ENCODE data around the gene CDKN2B-AS1.
A peak's percentile ranks its signal among the peaks of the same experiment; 100 is the strongest.

Gene CDKN2B-AS1

DNA sequence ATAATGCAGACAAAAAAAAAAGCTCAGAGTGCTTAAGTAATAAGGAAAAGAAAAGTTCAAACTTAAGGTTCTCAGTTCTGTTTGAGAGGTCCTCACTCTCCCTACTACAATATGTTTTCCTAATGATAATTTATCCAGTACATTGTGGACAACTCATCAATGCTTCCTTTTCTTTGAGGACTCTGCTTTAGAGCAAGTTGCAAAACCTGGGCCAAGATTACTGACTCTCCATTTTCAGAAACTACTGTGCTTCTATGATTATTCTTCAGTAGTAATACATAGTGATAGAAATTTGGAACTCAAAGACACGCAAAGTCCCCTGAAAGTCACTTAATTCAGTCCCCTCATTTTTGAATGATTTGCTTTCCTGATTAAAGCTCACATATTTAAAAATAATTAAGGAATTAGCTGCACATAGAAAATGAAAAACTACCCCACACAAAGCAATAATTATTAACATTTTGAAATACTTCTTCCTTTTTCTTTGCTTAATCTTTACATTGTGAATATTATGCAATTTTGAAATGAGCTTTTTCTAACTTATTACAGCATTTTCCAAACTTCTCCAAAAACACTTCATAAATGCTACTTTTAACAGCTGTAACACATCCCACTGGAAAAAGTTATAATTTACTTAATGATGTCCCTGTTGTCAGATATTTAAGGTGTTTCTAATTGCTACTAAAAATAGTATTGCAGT lies 11.6 kb upstream of the CDKN2B-AS1 start:
- DNase-seq (ENCODE audit: low spot score), result no peak

DNA sequence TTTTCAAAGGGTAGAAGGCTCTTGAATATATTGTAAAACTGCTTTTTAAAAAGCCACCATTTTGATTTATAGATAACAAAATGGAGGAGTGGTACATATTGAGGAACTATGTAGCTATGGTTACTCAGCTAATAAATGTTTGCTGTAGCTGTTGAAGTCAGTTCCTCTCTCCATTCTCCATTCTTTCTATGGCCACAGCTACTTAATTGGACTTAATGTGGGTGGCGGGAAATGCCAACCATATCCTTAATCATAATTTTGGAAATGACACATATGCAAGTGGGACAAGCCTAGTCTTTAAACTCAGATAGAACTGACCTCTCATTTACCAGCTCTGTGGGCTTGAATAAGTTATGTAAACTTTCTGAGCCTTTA lies 11.0 kb upstream of the CDKN2B-AS1 start:
- no peak for DNase-seq (ENCODE audit: low spot score)

DNA sequence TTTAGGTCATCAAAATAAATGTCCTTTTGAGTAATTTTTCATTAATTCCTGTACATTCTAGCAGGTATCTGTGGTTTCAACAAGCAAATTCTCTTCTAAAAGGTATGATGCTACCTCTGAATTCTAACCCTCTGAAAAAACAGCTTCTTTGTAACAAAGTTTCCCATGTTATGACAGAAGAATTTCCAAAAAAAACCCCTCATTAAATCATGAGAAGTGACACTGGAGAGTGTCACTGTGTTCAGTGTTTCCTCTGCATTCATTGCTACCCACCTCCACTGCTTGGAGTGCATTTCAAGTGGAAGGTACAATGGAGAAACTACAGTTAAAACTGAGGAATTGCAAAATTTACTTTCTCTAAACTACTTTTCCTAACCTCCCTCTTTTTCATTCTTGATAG lies 10.5 kb upstream of the CDKN2B-AS1 start:
- DNase-seq (ENCODE audit: low spot score), result no peak

DNA sequence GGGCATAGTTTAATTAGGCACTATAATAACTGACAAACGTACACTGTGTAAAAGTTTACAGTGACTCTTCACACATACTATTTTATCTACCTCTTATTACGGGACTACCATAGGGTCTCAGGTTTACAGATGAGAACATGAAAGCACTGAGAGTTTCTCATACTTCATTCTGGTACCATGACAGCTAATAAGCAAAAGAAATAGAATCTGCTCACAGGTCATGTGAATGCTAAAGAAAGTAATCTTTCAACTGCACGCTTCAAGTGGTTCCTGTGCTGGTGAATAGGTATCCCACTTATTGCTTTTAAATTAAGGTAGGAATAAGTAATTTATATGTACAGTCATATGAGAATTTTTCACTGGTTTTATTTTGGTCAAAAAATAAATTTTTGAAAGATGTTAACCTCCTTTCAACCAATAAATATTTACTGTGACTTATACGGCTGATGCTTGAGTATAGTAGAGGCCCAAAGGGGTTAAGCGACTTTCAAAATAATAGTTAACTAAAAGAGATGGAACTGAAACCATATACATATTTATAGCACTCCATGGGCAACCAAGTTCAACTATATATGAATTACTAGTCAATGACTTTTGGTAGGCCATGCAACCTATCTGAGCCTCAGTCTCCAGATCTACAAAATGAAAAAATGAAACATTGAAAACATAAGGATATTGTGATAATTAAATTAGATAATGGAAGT lies 8.5 kb upstream of the CDKN2B-AS1 start:
- no peak for DNase-seq (ENCODE audit: low spot score)

DNA sequence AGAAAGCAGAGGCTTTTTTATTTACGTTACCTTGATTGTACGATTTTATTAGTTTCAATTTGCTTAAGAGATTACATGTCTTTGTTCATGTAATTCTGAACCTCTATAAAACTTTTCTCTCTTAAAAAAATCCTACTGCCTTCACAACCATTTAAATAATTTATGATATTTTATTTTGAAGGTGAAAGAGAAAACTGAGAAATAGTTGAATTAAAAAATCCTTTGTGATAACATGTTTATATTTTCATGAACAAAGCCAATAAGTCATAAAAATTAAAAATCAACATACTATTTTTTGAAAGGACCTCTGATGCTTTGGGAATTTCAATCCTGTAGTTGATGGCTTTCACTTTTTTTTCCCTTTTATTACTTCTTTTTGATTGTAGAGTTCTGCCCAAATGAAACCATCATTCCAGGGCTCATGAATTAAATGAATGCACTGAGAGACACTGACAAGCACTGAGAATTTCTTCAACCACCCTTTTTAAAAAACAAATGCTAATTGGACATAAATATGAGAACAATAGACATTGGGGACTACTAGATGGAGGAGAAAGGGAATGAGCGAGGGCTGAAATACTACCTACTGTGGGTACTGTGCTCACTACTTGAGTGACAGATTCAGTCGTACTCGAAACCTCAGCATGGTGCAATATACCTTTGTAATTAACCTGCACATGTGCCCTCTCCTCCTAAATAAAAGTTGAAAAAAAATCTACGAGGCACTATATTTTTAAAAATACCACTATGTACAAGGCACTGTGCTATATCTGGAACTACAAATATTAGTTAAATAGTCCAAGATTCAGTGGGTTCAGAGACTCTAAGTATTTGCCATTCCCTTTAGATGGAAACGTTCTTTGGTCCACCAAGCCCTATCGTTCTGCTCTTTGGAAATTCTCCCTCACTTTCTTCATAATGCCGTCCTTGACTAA lies 6.3 kb upstream of the CDKN2B-AS1 start:
- no peak for DNase-seq (ENCODE audit: low spot score)

DNA sequence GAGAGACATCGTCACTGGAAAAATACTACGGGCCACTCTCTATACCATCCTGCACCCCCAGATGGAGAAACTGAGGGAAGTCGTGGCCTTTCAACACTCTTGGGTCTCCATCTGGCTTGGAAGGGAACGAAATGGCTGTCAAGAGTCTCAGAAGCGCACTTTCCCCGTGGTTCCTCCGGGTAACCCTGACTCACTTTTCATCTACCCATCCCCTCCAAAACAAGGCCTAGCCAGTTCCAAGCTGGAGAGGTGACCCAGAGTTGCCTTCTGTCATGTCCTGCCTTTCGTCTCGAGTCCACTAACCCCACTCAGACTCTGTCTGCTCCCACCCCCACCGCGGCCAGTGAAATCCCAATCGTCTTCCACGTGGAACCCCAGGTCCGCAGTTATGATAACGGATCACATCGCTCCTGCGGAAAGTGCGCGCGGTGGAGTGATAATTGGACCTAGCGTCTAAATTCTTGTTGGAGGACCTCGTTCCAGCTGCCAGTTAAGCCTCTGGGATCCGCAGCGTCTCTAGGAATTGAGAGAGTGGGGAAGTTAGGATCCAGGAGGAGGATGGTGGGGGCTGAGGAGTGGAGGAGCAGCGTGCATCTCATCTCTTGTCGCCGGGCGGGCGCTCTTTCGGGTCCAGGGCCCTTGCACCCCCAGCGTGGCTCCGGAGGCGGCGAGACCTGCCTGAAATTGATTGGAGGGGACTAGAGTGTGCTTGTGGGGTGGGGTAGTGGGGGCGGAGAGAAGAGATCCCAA lies 5.0 kb upstream of the CDKN2B-AS1 start:
- DNase-seq (ENCODE audit: low spot score), result no peak

DNA sequence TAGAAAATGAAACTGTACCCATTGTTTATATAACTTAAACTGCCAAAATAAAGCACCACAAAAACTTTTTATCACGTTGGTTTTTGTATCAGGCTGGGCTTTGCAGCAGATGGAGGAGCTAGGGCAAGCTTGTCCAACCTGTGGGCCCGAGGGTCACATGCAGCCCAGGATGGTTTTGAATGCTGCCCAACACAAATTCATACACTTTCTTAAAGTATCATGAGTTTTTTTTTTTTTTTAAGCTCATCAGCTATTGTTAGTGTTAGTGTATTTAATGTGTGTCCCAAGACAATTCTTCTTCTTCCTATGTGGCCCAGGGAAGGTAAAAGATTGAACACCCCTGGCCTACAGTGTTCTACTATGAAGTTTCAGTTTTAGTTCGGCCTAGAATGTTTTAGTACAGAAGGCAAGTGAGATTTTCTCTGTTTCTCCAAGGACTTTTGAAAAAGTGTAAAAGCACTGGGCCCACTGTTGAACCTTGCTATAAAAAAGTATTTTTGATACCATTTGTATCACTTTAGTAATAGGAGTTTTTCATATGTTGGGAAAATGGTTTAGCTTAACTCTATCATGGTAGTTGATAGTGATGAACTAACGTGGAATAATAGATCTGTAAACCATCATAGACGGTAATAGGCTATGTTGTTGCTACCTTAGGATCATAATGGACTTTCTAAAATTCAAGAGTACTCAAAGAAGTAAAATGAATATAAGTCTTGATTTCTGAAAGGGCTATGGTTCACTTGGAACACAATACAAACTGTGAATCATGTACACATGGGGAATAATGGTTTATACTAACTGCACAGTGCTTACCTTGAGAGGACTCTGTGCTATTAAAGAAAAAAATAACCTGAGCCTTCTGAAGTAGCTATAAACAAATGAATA lies 3.3 kb upstream of the CDKN2B-AS1 start:
- DNase-seq (ENCODE audit: low spot score), result no peak

DNA sequence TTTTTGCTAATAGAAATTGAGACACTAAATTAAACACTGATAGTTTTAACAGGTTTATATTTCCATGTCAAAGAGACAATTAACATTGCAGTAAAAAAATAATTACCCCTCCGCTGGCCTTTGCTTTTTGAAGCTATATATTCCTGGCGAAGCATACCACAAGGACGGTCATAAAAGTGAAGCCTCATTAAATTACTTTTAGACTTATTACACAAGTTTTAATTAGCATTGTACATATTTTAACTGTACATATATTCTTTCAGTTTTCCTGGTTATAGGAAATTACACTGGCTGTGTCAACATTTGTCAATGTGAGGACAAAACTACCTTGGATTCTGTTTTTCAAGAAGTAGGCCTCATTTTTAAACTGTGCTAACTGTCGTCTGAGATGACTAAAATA lies 1.6 kb upstream of the CDKN2B-AS1 start:
- DNase-seq (ENCODE audit: low spot score), result no peak

DNA sequence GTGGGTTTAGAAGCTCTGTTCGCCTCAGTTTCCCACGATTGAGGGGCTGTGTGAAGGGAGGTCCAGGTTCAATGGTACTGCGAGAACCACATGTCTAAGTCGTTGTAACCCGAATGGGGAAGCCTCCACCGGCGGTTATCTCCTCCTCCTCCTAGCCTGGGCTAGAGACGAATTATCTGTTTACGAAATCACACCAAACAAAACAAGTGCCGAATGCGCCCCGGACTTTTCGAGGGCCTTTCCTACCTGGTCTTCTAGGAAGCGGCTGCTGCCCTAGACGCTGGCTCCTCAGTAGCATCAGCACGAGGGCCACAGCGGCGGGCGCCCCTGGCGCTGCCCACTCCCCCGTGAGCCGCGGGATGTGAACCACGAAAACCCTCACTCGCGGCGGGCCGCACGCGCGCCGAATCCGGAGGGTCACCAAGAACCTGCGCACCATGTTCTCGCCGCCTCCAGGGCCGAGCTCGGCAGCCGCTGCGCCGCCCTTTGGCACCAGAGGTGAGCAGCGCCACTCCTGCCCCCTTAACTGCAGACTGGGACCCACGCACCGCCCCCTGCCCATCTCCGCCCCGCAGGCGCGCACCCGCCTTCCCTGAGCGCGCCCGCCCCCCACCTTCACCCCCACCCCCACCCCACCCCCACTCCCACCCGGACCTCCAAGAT lies 567 bp upstream of the CDKN2B-AS1 start, which contains the start of gene CDKN2A:
CDKN2A (minus strand) TSS at position 500 of the 663 bp plus-strand sequence.
- DNase-seq (ENCODE audit: low spot score), result peak; percentile 79

DNA sequence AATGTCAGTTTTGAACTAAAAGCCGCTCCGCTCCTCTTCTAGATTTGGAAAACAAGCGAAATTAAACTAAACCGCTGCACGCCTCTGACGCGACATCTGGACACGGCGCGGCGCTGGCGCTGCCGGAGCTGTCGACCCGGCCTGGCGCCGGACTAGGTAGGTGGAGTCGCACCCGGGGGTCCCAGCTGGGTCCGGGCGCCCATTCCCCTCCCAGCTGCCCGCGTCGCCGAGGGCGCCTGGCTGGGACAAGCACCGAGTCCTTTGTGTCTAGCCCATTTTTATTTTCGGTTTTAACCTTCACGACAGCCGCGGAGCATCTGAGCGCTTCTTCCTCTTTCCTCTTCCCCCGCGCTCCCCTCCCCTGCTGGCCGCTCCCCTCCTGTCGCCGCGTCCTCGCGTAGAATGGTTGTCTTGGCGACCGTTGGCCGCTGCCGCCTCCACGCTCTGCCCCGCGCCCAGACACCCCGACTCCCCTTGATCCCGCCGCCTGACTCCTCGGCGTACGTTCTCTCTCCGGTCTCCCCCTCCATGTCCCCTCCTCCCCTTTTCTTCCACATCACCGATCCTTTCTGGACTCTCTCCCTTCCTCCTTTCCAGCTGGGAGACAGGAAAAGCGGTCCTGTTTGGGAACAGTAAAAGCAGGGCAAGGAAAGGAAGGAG lies 545 bp downstream of the CDKN2B-AS1 start:
- DNase-seq (ENCODE audit: low spot score), result peak; percentile 87

DNA sequence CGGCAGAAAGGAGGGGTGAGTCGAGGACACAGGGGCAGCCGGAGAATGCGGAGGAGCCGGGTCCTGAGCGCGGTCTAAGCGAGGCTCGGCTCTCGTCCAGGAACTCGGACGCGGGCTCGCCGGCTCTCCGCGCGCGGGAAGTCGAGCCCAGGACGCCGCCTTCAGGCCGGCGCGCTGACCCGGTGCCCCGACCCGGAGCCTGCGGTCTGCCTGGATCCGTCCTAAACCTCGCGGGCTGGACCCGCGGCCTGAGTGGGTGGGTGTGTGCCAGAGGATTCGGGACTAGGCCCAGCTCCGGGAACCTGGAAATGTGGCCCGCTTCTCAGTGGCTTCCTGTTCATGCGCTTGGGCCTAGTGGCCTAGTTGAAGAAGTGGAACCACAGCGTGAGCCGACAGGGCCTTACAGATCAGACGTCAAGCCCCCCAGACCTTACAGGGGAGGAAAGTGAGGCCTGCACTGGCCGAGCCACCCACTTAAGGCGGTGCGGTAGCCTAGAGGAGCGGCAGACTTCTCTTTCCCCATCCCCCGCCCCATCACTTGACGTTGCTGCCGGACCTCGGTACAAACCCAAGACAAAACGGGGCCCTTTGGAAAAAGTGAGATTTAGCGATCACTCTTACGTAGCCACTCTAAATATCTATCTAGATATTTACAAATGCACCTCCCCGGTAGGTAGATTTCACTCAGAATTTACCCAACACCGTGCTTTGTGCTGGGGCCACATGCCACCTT lies 1.2 kb downstream of the CDKN2B-AS1 start:
- peak; percentile 36 for DNase-seq (ENCODE audit: low spot score)

DNA sequence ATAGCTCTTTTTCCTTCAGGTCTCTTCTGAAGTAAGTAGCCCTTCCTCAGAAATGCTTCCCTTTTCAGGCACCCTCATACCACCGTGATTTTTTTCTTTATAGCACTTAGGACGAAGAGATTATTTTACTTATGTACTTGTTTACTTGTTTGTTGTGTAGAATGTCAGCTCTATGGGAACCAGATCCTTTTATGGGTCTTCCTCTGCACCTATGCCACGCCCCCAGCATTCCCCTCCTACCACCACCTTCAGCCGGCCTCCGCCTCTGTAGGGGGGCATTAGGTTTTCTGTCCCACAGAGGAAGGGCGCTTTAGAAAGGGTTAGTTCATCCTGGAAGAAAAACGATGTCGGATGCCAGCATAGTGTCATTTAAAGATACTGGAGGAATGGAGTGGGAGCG lies 1.8 kb downstream of the CDKN2B-AS1 start:
- DNase-seq (ENCODE audit: low spot score), result no peak

DNA sequence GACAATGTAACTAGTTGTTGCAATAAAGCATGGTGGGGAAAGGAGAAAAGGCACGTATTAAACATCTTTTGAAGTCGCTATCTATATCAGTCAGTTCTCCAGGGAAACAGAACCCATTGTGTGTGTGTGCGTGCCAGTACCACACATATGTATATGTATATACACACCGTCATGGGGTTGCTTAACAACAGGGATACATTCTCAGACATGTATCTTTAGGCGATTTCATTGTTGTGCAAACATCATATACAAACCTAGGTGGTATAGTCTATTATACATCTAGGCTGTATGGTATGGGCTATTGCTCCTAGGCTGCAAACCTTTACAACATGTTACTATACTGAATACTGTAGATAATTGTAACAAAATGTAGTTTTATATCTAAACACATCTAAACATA lies 2.3 kb downstream of the CDKN2B-AS1 start:
- no peak for DNase-seq (ENCODE audit: low spot score)

DNA sequence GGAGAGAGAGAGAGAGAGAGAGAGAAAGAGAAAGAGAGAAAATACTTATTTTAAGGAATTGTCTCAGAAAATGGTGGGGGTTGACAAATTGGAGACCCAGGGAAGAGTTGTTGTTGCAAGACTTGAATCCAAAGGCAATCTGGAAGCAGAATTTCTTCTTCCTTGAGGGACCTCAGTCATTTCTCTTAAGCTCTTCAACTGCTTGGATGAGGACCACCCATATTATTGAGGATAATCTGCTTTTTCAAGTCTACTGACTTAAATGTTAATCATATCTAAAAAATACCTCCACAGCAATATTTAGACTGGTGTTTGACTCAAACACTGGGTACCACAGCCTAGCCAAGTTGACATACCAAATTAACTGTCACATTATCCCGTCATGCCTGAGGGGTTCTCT lies 2.9 kb downstream of the CDKN2B-AS1 start:
- no peak for DNase-seq (ENCODE audit: low spot score)

DNA sequence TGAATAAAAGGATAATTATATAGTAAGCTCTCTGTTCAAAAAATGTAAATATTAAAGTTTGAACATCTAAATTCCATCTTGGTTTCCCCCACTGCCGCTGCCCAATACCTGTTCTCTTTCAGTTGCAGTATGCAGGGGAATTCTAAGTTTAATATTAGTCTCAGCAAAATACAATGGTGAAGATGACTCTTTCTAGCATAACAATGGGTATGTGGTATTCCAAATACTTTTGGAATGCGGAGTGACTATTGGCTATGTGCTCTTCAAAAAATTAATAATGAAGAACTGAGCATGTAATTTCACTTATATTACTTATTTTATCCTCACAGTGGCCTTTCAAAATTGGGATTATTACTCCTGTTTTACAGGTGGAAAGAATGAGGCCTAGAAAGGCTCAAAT lies 3.4 kb downstream of the CDKN2B-AS1 start:
- no peak for DNase-seq (ENCODE audit: low spot score)

DNA sequence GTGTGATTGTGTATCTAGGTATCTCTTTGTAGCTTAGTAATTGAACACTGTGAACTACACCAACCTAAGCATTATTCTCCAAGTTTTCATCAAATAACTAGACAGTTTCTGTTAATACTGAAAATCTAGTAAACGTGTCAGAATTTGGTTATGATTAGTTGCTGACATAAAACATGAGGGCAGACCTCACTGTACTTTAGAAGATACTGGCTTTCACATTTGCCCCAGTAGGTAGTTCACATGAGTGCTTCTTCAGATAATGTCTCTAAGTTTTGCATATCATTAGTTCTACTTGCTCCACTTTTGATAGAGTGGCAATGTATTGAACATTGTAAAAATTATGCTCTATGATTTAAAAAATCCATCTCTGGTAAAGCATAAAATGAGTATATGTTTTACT lies 7.4 kb downstream of the CDKN2B-AS1 start:
- no peak for DNase-seq (ENCODE audit: low spot score)

DNA sequence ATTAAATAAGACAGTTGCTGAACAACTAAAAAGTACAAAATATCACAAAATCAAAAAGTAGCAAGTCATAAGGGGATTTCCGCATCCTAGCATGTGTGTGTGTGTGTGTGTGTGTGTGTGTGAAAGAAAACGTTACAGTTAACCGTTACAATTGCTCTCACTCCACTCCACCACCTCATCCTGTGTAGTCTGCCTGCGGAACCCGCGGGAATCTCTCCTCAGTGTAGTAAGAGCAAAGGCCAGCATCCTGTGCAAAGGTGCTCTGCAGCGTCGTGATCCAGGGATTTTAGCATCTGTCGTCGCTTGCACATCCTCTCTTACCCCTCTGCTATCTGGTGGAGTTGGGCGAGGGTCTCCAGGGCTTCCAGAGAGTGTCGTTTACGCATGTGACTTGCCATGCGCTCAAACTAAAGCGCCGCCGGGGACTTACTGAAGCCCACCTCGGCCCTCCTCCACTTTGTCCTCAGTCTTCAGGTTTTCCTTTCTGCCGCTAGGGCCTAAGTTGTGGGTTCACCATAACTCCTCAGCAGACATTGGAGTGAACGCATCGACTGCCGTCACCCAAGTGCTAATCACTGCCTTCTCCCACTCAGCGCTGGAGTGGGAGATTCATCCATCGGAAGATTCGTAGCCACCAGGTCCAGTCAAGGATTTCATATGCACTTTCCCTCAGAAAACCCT lies 10.6 kb downstream of the CDKN2B-AS1 start:
- DNase-seq (ENCODE audit: low spot score), result no peak

Measured in SW480 (cell line).